Measurements from ENCODE around the gene ADCY9.

GRCh38 chr16:4075534-4075933 lies 40.7 kb downstream of the ADCY9 start:
- TF ChIP-seq CTCF (IDR thresholded peaks at IDR 0.05) (no peak), POLR2A (IDR thresholded peaks at IDR 0.05) (no peak), POLR2AphosphoS5 (IDR thresholded peaks at IDR 0.05) (no peak)
